NCI-H748 (cell line): ENCODE results near the gene TFPT.

ENCODE experiments used
- DNase-seq: peaks from one replicate; lab custom pipeline; 2025; ENCODE audit not compliant: unreplicated experiment; lab: John Stamatoyannopoulos, UW

Gene TFPT

DNA sequence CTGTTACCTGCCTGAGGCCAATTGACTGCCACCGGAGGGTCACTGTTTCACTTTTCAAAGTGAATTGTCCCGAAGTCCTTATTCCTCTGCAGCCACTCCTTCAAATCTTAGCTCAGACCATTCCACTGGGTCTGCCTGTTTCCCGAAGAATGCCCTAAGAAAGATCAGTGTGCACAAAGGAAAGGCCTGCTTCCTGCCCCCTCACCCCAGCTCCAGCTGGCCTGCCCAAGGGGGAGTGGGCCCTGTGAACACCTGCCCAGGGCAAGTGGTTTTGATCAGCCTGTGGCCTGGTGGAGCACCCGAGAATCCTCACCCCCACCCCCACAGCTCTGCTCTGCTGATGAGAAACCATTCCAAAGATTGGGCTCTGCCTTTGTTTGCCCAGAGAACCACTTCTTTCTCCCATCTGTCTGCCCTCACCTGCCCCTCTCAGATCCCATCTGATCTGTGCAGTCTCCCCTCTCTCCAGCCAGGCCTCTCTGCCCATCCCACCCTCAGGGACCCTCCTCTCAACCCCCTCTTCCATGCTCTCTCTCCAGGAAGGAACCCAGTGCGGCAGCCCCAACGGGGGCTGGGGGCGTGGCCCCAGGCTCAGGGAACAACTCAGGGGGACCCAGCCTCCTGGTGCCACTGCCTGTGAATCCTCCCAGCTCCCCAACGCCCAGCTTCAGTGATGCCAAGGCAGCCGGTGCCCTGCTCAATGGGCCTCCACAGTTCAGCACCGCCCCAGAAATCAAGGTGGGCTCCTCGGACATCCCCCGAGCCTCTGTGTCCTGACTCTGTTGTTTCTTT is 33.8 kb upstream of the TFPT start:
- no peak for DNase-seq

DNA sequence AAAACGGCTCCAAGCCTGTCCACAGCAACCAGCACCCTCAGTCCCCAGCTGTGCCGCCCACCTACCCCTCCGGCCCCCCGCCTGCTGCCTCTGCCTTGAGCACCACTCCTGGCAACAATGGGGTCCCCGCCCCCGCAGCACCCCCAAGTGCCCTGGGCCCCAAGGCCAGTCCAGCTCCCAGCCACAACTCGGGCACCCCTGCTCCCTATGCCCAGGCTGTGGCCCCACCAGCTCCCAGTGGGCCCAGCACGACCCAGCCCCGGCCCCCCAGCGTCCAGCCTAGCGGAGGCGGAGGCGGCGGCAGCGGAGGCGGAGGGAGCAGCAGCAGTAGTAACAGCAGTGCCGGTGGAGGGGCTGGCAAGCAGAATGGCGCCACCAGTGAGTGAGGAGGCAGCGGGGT is 32.7 kb upstream of the TFPT start:
- DNase-seq: no peak

DNA sequence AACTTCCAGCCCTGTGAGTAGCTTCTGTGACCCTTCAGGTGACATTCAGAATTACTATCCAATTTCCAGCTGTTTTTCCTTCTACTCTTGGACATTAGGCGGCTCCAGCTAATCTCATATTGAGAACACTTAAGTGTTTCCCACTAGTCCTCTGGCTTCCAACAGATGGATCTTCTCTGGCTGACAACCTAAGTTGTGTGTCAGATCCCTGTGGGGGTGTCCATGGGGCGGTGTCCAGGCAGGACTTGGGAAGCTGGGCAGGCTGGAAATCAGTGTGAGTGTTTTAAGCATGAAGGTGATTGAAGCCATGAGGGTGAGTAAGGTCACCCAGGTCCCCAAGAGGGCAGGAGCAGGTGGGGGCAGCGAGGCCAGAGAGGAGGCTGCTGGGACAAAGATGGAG is 32.2 kb upstream of the TFPT start:
- no peak for DNase-seq

DNA sequence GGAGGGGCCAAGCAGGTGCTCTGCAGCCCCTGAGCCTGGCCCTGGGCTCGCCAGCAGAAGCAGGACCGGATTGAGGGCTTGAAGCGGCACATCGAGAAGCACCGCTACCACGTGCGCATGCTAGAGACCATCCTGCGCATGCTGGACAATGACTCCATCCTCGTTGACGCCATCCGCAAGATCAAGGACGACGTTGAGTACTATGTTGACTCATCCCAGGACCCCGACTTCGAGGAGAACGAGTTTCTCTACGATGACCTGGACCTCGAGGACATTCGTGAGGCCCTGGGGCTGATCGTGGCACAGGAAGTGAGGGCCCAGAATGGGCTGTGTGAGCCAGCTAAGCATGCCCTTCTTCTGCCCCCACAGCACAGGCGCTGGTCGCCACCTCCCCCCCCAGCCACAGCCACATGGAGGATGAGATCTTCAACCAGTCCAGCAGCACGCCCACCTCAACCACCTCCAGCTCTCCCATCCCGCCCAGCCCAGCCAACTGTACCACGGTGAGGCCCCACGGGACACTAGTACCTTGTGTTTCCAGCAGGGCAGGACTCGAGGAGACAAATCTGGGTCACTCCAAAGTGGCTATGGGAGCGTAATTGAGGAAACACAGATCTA is 30.2 kb upstream of the TFPT start:
- DNase-seq: no peak

DNA sequence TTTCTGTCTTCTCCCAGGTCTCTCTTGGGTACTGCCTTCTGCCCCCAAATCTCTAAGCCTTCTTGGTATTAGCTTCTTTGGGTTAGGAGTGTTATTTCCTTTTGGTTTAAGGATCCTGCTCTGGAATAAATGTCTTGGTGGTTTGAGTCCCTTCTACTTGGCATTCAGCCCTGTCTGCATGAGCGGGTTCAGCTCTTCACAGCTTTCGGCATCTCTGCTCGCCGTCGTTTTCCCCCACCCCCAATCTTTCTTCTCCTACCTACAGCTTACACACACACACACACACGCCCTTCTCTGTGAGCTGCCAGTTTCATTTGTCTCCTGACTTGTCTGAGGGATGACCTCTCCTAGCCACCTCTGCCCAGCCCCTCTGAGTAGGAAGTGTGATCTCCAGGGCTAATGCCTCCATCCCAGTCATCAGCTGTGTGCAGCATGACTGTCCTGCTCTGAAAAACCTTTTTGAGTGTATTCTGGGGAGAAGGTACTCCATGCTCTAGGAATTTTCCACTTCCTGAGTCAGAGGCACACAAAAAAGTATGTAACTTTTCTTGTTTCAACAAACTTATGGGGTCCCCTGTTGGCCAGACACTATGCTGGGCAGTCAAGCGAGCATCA is 26.8 kb upstream of the TFPT start:
- no peak for DNase-seq

DNA sequence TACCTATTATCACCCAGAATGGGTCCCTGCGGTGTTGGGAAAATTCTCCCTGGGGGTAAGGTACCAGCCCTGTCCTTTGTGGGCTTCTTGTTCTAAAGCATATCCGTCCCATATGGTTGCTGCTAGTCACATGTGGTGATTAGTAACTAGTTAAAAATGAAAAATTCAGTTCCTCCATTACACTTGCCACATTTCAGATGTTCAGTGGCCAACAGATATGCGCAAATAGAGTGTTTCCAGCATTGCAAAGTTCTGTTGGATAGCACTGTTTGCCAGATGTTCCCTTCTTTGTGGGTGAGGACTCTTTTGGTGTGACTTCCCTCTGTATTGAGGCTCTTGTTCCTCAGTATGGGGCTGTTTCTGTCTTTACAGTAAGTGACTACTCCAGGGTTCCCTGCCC is 25.9 kb upstream of the TFPT start:
- no peak for DNase-seq

DNA sequence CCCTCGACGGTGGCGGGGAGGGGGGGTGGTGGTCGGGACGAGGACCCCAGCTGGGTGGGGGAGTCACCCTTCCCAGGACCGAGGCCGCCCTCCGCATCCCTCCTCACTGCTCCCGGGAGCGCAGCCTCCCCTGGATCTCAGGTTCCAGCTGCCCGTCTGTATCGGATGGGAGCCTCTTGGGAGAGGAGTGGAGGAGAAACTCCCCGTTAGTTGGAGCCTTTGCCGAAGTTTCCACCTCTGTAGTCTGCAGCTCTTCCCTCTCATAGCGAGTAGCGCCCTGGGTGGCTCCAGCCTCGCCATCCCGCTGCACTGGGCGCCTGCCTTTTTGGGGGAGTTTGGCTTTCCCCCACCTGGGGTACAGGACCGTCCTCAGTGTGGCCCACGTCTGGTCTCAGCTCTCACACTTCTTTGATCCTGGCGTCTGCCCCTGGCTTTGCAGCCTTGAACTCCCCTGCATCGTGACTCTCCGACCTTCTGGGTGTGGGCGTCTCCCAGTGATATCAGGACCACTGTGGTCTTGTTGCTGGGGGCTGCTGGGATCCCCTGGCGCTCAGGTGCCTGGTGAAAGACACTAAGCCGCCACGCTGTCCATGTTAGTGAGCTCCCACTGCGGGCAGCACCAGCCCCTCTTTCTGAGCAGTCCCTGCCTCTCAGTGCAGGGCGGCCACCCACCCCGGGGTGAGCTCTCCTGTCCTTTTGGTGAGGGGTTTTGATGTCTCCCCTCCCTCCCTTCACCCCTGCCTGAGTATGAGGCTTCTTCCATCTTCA is 23.2 kb upstream of the TFPT start:
- peak; percentile 48 for DNase-seq

DNA sequence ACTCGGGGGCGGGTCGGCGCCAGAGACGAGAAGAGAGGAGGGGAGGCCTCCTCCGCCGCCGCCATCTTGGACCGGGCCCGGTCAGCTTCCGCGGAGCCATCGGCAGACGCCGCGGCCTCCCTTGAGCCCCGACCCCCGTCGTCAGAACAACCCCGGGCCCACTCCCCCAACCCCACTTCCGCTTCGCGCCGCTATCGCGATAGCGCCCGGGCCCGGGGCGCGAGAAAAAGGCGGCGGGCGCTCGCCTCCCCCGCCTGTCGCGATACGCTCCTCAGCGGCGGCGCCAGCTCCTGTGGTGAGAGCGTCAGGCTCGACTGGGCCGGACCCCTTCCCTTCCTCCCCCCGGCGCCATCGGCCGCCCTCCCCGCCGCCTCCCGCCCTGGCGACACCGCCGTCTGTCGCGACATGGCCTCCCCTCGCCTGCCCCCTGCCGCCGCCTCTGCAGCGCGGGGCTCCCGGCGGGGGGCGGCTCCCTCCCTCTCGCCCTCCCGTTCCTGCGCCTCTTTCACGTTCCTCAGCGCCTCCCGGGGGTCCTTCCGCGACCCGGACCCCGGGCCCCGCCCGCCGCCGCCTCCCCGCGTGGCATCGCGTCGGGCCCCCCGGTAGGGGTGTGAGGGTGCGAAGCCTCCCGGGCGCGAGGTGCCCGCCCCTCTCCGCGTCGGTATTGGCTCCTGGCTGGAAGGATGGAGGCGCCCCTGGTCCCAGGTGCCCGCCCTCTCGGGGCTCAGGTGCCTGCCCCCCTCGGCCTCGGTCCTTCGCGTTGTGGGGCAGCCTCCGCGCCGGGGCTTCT is 22.4 kb upstream of the TFPT start, which contains the start of gene CNOT3:
Gene CNOT3, plus strand, starts transcription at position 64 of the 790 bp plus-strand sequence. CDS start 5,217 bp downstream, outside the sequence.
- peak; percentile 48 for DNase-seq

DNA sequence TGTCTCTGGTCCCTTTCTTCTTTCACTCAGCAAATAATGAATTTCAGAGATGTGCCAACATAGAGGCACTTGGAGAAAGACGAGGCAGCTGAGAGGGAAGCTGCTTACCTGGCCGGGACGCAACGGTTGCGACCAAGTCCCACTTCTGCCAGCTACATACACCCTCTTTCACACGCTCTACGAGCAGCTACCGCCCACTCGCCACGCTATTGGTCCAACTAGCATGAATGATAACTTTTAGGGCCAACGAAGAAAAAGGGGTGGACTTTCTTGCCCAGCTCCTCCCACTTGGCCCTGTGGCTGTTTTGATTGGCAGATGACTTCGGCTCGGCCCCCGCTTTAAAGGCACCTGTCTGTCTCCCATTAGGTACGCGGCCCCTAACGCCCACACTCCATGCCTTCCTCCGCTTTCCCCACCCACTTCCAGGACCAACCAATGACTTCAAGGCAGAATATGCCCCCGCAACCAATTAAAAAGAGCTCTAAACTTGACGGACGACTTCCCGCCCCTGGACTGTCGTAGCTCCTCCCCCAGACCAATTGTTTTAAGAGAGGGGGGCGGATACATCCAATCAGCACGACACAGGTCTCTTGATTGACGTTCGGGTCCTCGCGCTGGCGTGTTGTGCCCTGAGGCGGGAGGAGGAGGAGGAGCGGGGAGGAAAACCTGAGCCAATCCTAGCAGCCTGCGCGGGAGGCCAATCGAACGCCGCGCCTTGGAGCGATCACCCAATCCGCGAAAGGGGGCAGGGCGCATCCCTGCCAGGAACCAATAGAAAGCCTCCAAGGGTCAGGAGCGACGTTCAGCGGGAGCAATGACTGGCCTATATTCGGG is 21.6 kb upstream of the TFPT start:
- DNase-seq: peak; percentile 100

DNA sequence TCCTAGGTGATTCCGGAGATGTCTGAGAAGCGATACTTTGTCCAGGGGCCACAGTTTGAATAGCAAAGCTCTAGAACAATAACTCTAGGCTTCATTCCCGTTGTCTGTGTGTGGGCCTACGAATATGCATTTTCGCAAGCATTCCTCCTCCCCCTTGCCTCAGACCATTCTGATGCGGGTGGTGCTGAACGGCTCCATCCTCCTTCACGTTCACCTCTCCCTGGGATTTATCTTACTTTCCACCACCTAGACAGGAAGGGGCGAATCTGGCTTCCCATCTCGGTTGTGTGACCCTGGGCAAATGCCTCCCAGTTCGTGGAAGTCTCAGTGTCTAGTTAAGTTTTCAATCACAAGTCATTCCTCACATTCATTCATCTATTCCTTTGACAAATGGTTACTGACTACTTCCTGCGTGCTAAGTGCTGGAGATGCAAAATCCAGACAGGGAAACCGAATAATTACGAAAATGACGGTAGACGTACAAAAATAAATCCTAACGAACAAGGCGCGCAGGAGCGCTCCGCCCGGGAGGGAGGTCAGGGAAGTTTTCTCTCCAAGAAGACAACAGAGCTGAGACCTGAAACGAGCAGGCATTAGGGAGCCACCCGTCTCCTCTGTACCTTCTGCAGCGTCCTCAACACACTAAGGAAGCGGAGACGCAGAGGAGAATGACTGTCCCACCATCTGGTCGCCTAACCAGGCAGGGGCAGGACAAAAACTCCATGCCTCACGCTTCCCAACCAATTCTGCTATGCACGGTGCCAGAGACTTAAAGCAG is 20.8 kb upstream of the TFPT start:
- DNase-seq: peak; percentile 72

DNA sequence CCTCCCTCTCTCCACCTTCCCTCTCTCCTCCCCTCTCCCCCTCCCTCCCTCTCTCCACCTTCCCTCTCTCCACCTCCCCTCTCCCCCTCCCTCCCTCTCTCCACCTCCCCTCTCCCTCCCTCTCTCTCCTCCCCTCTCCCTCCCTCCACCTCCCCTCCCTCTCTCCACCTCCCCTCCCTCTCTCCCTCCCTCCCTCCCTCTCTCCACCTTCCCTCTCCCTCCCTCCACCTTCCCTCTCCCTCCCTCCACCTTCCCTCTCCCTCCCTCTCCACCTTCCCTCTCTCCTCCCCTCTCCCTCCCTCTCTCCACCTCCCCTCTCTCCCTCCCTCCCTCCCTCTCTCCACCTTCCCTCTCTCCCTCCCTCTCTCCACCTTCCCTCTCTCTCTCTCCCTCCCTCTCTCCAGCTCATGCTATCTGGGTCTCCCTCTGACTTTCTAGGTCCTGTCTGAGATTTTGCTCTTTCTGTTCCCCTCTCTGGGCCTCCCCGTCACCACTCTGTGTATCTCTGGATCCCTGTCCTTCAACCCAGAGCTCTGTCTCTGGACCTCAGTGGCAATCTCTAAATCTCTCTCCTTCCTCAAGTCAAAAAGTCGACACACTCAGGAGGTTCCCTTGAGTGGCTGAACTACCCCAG is 18.6 kb upstream of the TFPT start:
- DNase-seq: no peak

DNA sequence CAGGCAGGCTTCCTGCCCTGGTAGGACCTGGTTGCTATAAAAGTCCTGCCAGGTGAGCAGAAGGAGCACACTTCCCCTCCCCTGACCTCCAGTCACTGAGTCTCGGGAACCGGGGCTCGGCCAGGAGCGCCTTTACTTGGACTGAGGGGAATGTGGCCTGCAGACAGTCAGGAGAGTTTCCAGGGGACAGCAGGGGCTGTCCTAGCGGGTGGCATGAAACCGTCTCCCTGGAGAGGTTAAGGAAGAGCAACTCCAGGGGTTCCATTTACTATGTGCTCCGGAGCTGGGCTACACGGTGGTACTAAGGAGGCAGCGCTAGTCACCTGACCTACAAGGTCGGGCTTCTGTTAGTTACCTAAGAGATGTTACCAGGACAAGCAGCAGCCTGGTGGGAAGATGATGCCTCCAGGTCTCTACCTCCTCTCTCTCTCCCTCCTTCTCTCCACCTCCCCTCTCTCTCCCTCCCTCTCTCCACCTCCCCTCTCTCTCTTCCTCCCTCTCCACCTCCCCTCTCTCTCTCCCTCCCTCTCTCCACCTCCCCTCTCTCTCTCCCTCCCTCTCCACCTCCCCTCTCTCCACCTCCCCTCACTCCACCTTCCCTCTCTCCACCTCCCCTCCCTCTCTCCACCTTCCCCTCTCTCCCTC is 18.0 kb upstream of the TFPT start:
- peak; percentile 39 for DNase-seq

DNA sequence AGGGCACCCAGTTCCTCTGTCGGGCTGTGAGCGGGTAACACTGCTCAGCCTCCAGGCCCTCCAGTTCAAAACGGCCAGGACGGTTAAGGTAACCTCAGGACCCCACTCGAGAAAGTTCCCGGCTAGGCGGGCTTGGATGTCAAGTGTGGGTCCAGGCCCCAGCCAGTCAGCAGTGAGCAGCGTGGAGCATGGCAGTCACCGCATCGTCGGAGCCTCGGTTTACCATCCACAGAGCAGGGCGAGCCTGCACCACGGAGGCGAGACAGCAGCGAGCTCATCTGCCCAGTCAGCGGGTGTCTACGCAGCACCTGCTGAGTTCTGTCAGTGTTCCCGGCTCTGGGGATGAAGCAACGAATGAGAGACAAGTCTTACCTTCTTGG is 14.2 kb upstream of the TFPT start:
- DNase-seq: no peak

DNA sequence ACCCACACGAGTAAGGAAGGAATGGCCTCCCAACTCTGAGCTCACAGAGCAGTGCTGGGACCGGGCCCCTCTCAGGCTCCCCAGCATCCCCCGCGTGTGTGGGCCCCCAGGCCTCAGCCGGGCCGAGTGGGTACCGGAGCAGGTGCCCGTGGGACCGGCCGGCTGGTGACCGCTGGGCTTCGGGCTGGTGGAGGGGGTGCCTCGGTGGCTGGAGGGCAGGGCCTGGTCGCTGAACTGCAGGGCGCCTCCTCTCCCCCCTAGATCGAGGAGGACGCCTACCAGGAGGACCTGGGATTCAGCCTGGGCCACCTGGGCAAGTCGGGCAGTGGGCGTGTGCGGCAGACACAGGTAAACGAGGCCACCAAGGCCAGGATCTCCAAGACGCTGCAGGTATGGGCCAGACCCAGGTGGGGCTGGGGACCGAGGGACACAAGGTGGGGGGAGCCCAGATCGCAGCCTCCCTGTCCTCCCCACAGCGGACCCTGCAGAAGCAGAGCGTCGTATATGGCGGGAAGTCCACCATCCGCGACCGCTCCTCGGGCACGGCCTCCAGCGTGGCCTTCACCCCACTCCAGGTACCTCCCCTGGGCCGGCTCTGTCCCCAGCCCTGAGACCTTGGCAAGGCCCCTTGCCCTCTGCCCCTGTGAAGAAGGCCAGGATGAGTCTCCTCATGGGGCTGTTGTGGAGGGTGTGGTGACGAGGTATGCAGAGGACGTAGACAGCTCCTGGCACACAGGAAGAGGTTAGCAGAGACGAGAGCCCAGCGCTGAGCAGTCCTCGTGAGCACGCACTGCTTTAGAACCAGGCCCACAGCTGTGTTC is 13.5 kb upstream of the TFPT start:
- DNase-seq: no peak

DNA sequence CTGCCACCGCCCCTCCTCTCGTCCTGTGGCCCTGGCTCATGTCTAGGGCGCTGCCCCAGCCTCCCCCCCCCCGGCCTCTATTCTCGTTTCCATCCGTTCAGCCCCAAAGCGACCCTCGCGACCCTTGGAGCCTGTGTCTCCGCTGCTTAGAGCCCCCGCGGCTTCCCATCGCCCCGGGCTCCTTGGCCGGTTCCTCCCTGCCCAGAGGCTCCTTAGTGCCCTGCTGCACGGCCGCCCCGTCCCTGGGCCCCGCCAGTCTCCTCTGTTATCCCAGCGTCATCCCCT is 12.9 kb upstream of the TFPT start:
- DNase-seq: no peak

DNA sequence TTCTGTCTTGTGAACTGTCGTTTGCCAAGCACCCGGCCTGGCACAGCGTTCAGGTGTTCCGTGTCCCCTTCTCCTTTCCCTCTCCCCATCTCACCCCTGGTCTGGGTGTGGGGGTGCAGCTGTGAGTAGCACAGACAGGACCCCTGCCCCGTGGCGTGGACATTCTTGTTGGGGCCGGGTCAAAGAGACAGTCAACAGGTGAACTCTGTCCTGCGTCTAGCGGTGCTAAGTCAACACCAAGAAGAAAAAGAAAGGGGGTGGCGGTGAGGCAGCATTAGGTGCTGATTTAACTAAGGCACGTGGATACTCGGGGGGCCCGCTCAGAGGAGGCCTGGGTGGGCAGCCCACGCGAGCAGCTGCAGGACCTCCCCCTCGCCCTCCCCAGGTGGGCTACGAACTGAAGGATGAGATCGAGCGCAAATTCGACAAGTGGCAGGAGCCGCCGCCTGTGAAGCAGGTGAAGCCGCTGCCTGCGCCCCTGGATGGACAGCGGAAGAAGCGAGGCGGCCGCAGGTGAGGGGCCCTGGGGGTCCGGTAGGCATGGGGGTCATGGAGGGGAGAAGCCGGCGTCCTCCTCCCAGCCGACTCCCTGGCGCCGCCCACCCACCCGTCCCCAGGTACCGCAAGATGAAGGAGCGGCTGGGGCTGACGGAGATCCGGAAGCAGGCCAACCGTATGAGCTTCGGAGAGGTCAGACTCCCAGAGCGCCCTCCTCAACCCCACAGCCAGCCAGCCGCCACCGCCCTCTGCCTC is 12.4 kb upstream of the TFPT start:
- DNase-seq: no peak

DNA sequence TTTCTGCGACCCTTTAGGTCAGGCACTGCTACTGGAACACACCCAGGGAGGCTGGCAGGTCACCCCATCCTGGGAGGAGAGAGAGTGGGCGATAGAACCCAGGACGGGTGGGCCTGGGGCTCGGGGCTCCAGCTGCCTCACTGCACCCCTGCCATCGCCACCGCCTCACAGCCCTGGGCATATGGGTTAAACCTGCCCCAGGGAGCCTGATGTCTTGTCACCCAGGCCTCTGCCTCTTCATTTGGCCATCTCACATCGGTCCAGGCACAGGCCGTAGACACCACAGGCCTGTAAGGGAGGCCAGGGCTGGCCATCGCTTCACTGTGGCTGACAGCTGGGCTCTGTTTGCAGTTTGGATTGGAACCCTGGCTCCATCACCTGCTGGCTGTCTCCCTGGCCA is 10.3 kb upstream of the TFPT start:
- DNase-seq: no peak
